M059J (cell line): ENCODE measurements around the gene CASP10. TPM values are rescaled to one million over a fixed set of nuclear protein-coding genes. Genes with fewer than 3 reads are reported as not detected.
A peak's percentile ranks its signal among the peaks of the same experiment; 100 is the strongest.
"Not testable (repeated sequence)": the region's sequence is repeated elsewhere in the genome, so short reads cannot be mapped to it uniquely, and the experiment has no call there.

Source experiments
- DNase-seq: peaks from one replicate; pipeline ENCODE4 v3.0.0-alpha.2; 2012; ENCODE audit warnings: low read depth
- total RNA-seq: library from RNA; depleted of rRNA; stranded (reverse); fragments of >200 nt; shearing (Covaris generic); gene quantifications from 2 replicates; pipeline ENCODE4 v1.2.3, GENCODE V29; 2014

The CASP10 gene
- total RNA-seq, 1 experiment from 2014 or later, result 6.4 TPM

GRCh38 chr2:201233812-201234662, 51.1 kb downstream of the CASP10 start:
- no peak for DNase-seq

DNA sequence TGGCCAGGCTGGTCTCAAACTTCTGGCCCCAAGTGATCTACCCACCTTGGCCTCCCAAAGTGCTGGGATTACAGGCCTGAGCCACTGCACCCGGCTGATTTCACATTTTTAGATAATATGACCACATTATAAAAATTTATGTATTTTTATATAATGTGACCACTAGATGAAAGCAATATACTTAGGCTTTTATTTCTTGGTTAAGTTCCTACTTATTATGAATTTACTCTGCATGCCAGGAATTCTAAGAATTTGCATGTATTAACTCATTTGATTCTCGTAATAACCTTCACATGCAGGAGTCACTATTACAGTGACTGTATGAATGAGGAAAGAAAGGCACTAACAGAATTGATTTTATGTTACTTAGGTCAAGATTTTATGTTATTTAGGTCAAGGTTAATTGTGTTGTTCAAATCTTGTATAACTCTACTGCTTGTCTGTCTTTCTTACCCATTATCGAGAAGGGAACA, 51.8 kb downstream of the CASP10 start:
- no peak for DNase-seq

- DNase-seq, result peak; percentile 77
These were observed 53.2 kb downstream of the CASP10 start for GRCh38 chr2:201235860-201236811.

DNA sequence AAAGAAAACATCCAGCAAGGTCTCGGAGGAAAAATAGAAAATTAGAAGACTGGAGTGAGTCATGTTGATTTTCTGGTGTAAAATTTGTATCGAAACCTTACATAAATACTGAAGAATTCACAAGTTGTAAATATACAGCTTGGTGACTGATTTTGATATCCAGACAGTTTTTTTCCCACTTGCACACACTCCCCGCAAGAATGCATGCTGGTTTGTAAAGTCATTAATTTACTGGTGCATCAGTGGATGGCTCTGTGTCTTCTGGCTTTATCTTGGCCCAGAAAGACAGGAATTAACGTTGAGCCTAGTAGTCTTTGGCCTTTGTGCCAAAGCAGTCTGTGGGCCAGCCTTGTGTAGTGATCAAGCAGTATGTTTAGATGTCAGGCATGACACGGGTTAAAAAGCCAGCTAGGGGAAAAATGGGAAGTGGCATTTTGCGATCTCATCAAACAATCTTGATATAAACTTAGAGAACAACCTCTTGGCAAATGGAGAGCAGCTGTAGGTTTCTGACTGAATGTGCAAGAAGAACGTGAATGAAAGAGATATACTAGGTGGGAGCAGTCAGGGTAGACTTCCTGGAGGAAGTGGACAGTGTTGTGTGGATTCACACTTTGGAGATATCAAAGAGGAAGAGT, 54.7 kb downstream of the CASP10 start:
- no peak for DNase-seq

GRCh38 chr2:201239167-201239935, 56.4 kb downstream of the CASP10 start:
- not testable (repeated sequence) for DNase-seq

DNA sequence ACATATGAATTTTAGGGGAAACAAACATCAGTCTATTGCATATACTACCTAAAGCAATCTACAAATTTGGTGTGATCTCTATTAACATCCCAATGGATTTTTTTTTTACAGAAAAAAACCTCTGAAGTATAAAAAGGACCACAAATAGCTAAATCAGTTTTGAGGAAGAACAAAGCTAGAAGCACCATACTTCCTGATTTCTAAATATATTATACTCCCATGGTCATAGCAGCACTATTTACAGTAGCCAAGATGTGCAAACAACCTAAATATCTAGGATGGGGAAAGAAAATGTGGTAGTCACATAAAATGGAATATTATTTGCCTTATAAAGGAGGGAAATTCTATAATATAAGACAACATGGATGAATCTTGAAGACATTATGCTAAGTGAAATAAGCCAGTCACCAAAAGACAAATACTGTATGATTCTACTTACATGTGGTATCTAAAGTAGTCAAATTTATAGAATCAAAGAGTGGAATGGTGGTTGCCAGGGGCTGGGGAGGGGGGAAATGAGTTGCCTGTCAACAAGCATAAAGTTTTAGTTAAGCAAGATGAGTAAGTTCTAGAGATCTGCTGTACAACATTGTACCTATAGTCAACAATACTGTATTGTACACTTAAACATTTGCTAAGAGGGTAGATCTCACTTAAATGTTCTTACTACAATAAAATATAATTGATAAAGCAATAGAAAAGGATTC, 59.8 kb downstream of the CASP10 start:
- no peak for DNase-seq

DNA sequence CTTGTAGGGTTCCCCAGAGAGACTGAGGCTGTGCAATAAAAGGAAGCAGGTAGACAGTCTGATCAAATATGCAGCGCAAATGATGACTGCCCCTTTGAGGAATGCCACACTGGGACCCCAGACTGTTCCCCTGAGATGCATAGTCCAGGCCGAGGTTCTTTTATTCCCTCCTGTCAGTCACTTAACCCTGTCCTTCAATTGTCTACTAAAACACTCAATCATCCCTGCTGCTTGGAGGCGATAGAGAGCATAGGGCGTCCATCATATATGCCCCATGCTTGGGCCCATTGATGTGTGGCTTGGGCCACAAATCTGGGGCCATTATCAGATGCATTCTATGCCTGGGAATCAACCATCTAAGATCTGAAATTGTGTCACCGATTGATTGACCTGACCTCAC, 61.9 kb downstream of the CASP10 start:
- DNase-seq, result no peak

DNA sequence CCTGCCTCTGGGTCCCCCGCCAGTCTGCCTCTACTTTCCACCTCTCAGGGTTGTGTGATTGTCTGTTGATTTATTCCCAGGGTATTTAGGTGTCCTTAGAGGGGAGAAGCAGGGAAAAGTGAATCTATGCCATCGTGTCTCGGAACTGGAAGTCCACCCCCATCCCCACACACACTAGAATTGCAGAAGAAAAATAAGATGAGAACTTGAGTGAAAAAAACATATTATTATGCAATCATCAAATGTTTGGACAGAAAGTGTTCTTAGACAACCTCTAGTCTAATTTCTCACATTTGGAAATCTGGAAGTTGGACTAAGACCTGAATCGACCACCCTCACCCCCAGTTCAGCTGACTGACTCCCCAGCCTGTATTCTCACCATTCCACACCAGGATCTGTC, 63.3 kb downstream of the CASP10 start:
- no peak for DNase-seq

DNA sequence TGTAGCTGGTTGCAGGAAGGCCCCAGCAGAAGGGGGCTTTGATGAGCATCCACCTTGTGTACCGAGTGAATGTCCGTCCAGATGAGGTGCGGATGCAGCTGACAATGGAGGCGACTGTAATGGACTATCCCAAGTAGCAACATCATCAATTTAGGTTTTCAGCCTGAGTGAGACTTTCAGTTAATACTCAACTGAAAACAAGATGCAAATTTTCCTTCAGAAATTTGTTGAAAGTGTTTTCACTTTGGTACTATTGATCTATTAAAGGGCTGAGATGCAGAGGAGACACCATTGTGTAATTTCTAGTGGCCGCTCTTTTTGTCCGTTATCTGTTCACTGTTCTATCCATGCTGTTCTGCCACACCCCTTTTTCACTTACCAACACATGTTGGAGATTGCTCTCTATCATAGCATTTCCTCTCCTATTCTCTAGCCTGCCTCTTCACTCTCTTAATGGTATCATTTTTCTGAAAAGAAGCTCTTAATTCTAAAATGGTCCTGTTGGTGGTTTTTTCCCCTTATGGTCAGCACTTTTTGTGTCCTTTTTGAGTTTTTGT, 65.4 kb downstream of the CASP10 start:
- DNase-seq, result no peak

DNA sequence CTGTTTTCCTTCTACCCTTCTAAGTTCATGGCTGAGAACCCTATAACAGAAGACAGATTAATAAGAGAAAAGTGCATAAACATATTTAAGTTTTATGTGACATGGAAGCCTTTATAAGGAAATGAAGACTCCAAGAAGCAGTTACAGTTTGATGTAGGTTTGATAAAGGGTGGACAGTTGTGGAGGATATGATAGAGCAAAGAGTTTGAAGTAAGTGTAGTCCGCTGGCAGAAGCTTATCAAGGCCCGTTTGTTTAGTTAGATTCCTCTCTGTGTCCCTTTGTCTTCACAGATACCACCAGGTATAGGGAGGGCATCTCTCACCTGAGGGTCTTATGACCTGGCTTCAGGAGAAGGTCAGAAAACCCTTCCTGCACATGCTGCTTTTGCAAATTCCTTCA, 66.9 kb downstream of the CASP10 start:
- DNase-seq, result no peak

- DNase-seq, result no peak
These were observed 67.8 kb downstream of the CASP10 start for GRCh38 chr2:201250741-201251140.

DNA sequence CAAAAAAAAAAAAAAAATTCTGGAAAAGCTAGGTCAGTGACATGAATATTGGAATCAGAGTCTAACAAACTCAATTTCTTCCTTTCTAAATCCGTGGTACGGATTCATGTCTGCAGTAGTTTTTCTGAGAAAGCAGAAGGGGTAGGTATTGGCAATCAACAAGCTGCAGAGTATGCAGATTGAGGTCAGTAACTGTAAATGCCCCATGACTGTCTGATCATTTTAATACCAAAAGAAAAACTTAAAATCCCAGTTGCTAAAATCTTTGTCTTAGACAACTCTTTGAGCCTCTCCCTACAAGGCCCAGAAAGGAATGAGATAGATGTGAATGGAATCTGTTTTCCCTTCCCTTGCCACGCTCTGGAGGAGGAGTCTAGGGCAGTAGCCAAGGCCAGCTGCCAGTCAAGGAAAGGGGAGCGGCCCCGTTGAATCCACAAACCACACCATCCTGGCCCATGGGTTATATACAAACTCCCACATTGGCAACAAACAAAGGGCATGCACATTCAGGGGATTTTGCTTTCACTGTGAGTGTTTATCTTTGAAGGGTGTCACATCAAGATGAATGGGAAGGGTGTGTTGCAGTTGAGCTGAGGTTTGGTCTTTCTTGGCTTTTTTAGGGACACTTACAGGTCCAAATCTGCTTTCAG, 71.3 kb downstream of the CASP10 start:
- DNase-seq, result peak; percentile 85

GRCh38 chr2:201255408-201256033, 72.6 kb downstream of the CASP10 start:
- no peak for DNase-seq

DNA sequence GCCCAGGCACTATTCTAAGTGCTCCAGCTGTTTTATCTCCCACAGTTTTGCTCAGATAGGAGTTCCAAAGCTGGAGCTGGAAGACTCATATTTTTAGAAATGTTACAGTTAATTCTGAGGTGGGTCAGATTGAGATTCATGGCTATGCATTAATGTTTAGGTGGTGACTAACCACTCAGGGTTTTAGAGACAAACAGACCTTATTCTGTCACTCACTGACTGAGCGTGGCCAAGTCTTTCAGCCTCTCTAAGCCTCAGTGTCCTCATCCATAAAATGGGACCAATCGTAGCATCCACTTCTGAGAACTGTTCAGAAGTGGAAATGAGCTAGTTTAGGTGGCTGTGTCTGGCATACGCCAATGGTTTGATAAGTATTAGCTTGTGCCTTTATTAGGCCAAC, 73.1 kb downstream of the CASP10 start:
- no peak for DNase-seq

DNA sequence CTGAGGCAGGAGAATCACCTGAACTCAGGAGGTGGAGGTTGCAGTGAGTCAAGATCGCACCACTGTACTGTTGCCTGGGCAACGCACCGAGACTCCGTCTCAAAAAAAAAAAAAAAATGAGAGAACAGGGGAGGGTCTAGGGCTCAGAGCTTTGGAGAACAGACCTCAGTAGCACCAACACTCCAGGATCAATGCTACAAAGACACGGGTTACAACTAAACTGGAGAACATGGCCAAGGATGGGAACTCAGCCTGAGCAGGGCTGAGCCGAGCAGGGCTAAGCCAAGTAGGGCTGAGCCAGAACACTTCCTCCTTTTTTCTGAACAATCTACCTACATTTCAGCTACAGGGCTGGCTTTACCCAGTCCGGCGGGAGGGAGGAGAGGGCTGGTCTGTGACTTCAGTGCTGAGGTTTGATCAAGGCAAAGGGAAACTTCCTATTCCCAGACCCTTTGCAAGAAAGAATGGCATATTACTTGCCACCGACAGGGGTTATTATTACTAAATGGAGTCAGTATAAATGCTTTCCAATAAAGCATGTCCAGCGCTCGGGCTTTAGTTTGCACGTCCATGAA, 74.5 kb downstream of the CASP10 start:
- DNase-seq, result no peak

- peak; percentile 98 for DNase-seq
These were observed 75.2 kb downstream of the CASP10 start for GRCh38 chr2:201257956-201258665.

- peak; percentile 14 for DNase-seq
These were observed 76.0 kb downstream of the CASP10 start for GRCh38 chr2:201258666-201259615.
